ENCODE results near the gene NTHL1.
A peak's percentile ranks its signal among the peaks of the same experiment; 100 is the strongest.
"Not testable (repeated sequence)": the region's sequence is repeated elsewhere in the genome, so short reads cannot be mapped to it uniquely, and the experiment has no call there.

Gene NTHL1

DNA sequence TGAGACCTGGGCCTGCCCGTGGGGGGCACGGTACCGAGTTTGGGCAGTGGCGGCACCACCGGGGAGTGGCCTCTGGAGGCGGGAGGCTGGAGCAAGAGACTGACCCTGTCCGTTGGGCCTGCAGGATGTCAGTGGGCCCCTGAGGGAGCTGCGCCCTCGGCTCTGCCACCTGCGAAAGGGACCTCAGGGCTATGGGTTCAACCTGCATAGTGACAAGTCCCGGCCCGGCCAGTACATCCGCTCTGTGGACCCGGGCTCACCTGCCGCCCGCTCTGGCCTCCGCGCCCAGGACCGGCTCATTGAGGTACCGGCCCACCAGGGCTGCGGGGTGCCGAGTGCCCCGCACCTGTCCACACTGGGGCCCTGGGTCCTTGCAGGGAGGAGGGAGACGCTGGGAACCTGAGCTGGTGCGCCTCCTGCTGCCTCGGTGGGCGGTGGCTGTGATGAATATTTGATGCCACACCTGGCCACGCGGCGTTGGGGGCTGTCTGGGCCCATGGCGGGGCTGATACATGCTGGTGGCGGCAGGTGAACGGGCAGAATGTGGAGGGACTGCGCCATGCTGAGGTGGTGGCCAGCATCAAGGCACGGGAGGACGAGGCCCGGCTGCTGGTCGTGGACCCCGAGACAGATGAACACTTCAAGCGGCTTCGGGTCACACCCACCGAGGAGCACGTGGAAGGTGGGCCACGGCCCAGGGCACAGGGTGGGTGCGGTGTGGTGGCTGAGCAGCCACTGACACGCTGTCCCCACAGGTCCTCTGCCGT, 11.3 kb downstream of the NTHL1 start:
- Mint-ChIP-seq H3K4me1 (peaks cover 31% of the 10 kb centered on the region), H3K27me3 (ENCODE audit: low read depth) (no peaks in the 10 kb centered on the region), H3K27ac (peak overlapping the region; percentile 40 to 100 (median 71)), H3K9me3 (no peaks in the 10 kb centered on the region), H3K36me3 (ENCODE audit: low read depth) (no peaks in the 10 kb centered on the region), H3K4me3 (no peak overlapping the region)
- TF ChIP-seq, protein P1, sequence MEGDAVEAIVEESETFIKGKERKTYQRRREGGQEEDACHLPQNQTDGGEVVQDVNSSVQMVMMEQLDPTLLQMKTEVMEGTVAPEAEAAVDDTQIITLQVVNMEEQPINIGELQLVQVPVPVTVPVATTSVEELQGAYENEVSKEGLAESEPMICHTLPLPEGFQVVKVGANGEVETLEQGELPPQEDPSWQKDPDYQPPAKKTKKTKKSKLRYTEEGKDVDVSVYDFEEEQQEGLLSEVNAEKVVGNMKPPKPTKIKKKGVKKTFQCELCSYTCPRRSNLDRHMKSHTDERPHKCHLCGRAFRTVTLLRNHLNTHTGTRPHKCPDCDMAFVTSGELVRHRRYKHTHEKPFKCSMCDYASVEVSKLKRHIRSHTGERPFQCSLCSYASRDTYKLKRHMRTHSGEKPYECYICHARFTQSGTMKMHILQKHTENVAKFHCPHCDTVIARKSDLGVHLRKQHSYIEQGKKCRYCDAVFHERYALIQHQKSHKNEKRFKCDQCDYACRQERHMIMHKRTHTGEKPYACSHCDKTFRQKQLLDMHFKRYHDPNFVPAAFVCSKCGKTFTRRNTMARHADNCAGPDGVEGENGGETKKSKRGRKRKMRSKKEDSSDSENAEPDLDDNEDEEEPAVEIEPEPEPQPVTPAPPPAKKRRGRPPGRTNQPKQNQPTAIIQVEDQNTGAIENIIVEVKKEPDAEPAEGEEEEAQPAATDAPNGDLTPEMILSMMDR (IDR thresholded peaks at IDR 0.05; ENCODE audit: unreplicated experiment in 3 of 3) = no peak

DNA sequence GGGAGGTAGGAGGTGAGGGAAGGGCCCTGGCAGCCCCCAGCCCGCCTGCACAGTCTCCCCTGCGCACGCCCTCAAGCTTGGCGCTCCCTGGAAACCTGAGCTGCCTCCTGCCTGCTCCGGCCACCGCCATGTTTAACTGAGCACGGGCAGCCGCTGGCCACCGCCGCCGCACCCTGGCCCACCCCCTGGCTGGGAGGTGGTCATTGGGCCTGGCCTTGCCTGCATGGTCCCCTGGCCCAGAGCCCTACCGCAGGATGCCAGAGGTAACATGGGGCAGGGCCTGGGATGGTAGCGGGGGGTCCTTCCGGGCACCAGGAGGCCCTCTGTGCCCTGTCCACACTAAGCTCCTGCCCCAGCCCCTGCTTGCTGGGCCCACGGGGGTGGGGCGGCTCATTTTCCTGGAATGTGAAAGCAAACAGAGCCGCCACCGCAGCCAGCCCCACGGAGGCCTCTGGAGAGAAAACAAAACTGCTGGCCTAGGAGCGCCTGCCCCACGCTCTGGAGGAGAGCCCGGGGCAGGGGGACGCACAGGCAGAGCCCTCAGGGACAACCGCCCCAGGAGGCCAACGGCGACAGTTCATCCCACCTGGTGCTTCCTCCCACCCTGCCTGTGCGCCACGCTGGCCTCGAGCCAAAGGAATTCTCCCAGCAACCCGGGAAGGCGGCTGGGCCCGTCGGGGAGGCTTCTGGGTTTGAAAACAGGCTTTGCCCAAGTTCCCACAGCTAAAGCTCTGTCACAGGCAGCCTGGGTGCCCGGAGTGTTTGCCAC, 12.0 kb downstream of the NTHL1 start:
- Mint-ChIP-seq H3K9me3 (no peaks in the 10 kb centered on the region), H3K27me3 (ENCODE audit: low read depth) (peaks cover 1% of the 10 kb centered on the region), H3K27ac (peak overlapping the region; percentile 76 to 100 (median 78)), H3K4me3 (peak overlapping the region in 1 of 3 experiments; percentile 6), H3K4me1 (peaks cover 31% of the 10 kb centered on the region), H3K36me3 (ENCODE audit: low read depth) (no peaks in the 10 kb centered on the region)
- TF ChIP-seq, protein P1 (IDR thresholded peaks at IDR 0.05; ENCODE audit: unreplicated experiment in 3 of 3) = no peak

DNA sequence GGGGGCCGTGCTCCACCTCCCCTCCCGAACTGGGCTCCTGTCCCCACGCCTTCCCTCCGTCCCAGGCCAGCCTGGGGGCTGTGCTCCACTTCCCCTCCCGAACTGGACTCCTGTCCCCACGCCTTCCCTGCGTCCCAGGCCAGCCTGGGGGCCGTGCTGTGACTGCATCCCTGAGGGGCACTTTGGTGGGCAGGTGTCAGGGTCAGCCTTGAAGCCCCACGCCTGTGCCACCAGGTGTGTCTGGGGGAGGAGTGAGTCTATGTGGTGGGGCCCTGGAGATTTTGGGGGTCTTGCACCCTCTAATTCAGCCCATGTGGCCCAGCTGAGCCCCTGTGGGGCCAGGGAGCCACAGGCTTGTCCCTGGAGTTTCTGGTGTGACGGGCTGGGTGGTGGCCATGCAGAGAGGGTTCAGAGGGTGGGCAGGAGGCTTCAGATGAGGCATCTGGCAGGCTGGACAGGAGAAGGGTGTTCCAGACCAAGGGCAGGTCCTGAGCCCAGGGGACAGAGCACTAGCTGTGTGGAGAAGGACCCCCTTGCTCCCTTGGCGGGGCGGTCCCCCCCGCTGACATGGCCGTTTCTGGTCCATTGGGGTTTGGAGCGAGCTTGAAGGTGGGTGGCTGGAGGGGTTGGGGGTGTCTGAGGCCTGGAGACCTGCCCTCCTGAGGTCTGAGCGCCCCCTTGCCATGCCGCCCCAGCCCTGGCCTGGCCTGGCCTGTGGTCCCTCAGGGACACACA, 12.8 kb downstream of the NTHL1 start:
- H3K36me3 Mint-ChIP-seq (ENCODE audit: low read depth) = no peaks in the 10 kb centered on the region
- H3K4me3 Mint-ChIP-seq = peak overlapping the region in 2 of 3 experiments; percentile 15 to 32
- peaks cover 3% of the 10 kb centered on the region for H3K27me3 Mint-ChIP-seq (ENCODE audit: low read depth)
- peak overlapping the region; percentile 78 to 100 (median 94) for H3K27ac Mint-ChIP-seq
- TF ChIP-seq, protein P1 (IDR thresholded peaks at IDR 0.05; ENCODE audit: unreplicated experiment in 3 of 3) = no peak
- H3K9me3 Mint-ChIP-seq = no peaks in the 10 kb centered on the region
- H3K4me1 Mint-ChIP-seq = peaks cover 32% of the 10 kb centered on the region

DNA sequence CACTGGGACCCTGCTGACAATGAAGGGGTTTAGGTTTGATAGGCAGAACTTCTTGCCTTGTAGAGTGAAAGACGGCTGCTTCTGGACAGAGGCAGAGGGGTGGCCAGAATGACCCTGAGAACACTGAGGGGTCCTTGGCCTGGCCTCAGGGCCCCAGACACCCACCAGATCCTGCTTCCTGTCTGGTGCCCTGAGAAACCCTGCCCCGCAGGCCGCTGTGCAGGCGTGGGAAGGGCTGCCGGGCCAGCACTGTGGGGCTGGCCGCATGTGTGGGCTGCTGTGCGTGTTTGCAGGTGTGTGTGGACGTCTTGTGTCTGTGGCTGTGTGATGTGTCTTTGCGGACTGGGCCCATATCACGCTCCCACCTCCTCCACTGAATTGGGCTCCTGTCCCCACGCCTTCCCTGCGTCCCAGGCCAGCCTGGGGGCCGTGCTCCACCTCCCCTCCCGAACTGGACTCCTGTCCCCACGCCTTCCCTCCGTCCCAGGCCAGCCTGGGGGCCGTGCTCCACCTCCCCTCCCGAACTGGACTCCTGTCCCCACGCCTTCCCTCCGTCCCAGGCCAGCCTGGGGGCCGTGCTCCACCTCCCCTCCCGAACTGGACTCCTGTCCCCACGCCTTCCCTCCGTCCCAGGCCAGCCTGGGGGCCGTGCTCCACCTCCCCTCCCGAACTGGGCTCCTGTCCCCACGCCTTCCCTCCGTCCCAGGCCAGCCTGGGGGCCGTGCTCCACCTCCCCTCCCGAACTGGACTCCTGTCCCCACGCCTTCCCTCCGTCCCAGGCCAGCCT, 13.5 kb downstream of the NTHL1 start:
- Mint-ChIP-seq H3K4me3 (peak overlapping the region; percentile 35 to 56 (median 45)), H3K27ac (peak overlapping the region; percentile 86 to 93 (median 91)), H3K4me1 (peaks cover 29% of the 10 kb centered on the region)
- H3K9me3 Mint-ChIP-seq; H3K36me3 Mint-ChIP-seq (ENCODE audit: low read depth); H3K27me3 Mint-ChIP-seq (ENCODE audit: low read depth): not testable (repeated sequence)

DNA sequence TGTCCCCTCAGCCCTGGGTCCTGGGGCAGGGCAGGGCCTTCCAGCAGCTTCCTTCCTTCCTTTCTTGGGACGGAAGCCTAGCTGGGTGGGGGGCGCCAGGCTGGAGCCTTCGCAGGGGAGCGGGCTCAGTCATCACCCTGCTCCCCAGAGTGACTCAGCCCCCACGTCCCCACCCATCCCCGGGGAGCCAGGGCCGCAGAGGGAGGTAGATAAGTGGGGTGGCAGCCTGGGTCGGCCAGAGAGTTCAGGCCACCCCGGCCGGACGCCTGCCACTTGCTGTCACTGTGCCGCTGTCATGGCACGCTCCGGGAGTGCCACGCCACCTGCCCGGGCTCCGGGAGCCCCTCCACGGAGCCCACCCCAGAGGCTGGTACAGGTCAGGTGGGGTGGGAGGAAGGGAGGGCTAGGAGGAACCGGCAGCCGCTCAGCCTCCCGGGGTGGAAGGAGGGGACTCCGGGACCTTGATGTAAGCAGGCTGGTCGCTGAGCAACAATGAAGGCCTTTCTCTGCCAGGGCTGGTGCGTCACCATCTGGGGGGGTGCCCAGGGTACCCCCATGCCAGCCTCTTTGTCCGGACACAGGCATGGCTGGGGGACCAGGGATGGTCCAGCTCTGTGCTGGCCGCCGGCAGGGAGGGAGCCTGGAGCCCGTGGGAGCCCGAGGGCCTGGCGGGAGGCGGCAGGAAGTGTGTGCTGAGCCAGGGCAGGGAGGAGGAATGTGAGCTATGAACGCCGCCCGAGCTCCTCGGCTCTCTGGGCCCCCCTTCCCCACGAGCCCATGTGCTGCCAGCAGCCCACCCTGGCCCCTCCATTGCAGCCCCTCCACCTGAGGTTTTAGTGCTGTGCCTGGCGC, 14.4 kb downstream of the NTHL1 start:
- Mint-ChIP-seq H3K4me3 (peak overlapping the region; percentile 35 to 56 (median 45)), H3K27ac (peak overlapping the region; percentile 86 to 93 (median 91)), H3K9me3 (no peaks in the 10 kb centered on the region), H3K36me3 (ENCODE audit: low read depth) (peaks cover 4% of the 10 kb centered on the region), H3K4me1 (peaks cover 23% of the 10 kb centered on the region), H3K27me3 (ENCODE audit: low read depth) (peaks cover 3% of the 10 kb centered on the region)
- TF ChIP-seq, protein P1 (IDR thresholded peaks at IDR 0.05; ENCODE audit: unreplicated experiment in 3 of 3) = no peak

All from nephron (organoid).